Measurements from ENCODE around the gene KRTAP4-1.

DNA sequence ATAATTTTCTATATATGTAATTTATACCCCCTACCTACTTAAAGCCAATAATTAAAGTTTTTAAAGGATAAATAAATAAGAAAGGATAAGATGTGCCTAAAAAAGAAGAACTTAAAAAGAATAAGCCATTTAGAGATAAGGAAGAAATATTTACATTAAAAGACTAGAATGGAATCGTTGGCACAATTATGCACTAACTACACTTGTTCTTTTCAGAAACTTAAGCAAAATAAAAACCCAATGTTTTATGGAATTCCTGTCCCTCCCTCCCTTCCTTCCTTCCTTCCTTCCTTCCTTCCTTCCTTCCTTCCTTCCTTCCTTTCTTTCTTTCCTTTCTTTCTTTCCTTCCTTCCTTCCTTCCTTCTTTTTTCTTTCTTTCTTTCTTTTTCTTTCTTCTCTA, 39.9 kb downstream of the KRTAP4-1 start:
- TF ChIP-seq CTCF (IDR thresholded peaks at IDR 0.05) = no peak
- no peak for TF ChIP-seq POLR2A (IDR thresholded peaks at IDR 0.05)
- TF ChIP-seq POLR2AphosphoS5 (IDR thresholded peaks at IDR 0.05) = no peak
- no peak for TF ChIP-seq EP300 (IDR thresholded peaks at IDR 0.05)

Measured in gastroesophageal sphincter (tissue), 3 donors.